ENCODE data around the gene RASL10A. TPM values are rescaled to one million over a fixed set of nuclear protein-coding genes. Genes with fewer than 3 reads are reported as not detected.

Gene RASL10A
- total and polyA plus RNA-seq, 2 donors, result 0.47 to 7.8 TPM

DNA sequence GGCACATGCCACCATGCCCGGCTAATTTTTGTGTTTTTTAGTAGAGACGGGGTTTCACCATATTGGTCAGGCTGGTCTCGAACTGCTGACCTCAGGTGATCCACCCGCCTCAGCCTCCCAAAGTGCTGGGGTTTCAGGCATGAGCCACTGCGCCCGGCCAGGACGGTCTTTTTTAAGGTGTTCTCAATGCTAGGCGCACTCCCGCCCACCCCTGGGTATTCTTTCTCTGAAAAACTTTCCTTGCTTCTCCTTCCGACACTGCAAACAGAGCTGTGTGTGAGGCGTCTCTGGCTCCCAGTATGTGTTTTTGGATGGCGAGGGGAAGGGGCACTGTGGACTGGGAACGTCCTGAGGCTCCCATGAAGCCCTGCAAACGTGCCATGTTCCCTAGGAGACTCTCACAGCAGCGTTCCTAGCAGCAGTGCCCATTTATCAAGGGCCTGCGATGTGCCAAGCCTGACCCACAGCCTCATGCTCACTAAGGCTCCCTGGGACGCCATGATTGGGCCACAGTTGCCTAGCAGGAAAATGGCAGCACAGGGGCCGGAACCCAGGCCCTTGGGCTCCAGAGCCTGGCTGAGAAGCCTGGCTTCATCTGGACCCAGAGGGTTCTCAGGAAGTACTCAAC lies 2.4 kb upstream of the RASL10A start:
- WGBS, result 97% methylated on average over 18 of the region's 18 CpGs
- Histone ChIP-seq H3K4me3 (ENCODE audit: low read length in 2 of 2) (no peak overlapping the region), H3K36me3 (ENCODE audit: control insufficient read depth in 2 of 2, insufficient read depth in 2 of 2, low read length in 1 of 2) (no peaks in the 10 kb centered on the region), H3K4me1 (ENCODE audit: control insufficient read depth in 2 of 2, insufficient read depth in 2 of 2, low read length in 2 of 2) (peaks cover 0 to 10% of the 10 kb centered on the region in 2 donors), H3K9me3 (ENCODE audit: control insufficient read depth in 2 of 2, insufficient read depth in 1 of 2, low read length in 1 of 2) (peaks cover 4% of the 10 kb centered on the region in 2 donors), H3K27me3 (ENCODE audit: control insufficient read depth in 2 of 2, insufficient read depth in 1 of 2, low read length in 1 of 2) (peaks cover 45 to 48% of the 10 kb centered on the region in 2 donors), H3K27ac (ENCODE audit: low read depth in 1 of 2, low read length in 1 of 2) (no peak overlapping the region)
- no peak for DNase-seq (ENCODE audit: low read depth in 6 of 9, low spot score in 9 of 9)

DNA sequence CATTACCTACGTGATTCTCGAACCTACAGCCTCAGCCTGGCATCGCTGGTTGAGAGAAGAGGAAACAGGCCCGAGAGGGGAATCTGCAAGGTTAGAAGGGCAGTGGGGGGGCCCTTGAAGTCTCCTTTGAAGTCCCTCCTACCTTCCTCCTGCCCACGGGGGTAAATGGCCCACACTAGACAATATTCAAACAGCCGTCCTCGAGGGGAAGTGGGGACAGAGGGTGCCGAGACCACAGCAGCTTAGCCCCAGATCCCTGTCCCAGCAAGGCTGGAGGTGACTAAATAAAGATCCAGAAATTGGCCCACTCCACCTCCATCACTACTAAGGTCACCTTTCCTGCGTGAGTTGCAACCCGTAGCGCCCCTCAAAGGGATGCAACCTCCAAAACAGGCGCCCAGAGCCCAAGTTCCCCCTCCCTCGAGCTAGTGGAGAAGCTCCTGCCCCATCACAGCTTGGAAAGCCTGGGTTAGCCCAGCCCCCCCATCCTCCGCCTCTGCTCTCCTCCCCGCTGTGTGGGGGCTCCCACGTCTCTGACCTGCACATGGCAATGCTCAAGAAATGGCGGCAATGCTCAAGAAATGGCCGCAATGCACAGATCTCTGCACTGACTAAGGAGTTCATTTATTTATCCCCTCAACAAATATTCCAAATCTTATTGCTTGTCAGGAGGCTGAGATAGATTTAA lies 788 bp upstream of the RASL10A start:
- DNase-seq (ENCODE audit: low read depth in 6 of 9, low spot score in 9 of 9), result no peak
- H3K27ac ChIP-seq (ENCODE audit: low read depth in 1 of 2, low read length in 1 of 2), result no peak overlapping the region
- H3K4me3 ChIP-seq (ENCODE audit: low read length in 2 of 2), result no peak overlapping the region
- peaks cover 59 to 63% of the 10 kb centered on the region in 2 donors for H3K27me3 ChIP-seq (ENCODE audit: control insufficient read depth in 2 of 2, insufficient read depth in 1 of 2, low read length in 1 of 2)
- 59% methylated on average over 18 of the region's 18 CpGs for WGBS
- H3K9me3 ChIP-seq (ENCODE audit: control insufficient read depth in 2 of 2, insufficient read depth in 1 of 2, low read length in 1 of 2), result peaks cover 4 to 5% of the 10 kb centered on the region in 2 donors
- no peaks in the 10 kb centered on the region for H3K36me3 ChIP-seq (ENCODE audit: control insufficient read depth in 2 of 2, insufficient read depth in 2 of 2, low read length in 1 of 2)
- H3K4me1 ChIP-seq (ENCODE audit: control insufficient read depth in 2 of 2, insufficient read depth in 2 of 2, low read length in 2 of 2), result peaks cover 0 to 10% of the 10 kb centered on the region in 2 donors

DNA sequence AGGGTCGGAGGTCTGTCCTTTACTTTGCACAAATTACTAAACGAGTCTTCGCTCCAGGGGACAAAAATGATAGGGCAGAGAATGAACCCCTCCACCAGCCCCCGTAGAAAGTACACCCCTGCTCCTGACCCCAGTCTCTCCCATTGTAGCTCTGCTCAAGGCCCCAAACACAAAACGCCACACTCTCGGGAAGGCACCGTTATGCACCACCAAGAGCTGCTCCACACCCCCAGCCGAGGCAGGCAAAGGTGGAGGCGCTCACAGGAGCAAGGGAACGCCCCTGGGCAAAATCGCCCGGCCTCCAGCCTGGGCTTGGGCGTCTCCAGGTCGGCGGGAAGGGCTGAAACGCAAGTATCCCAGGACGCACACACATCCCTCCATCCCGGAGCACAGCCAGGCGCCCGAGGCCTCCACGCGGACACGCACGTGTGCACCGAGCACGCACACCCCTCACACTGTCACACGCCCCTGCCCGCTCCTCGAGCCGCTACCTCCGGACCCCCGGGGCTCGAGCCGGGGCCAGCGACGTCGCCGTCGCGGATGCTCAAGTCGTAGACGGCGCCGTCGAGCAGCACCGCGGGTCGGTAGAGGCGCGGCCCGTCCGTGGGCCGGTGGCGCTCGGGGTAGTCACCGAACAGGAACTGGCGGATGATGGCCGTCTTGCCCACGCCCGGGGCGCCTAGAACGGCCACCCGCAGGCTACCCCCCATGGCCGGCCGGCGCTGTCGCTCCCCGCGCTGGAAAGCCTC lies 786 bp downstream of the RASL10A start:
- 5% methylated on average over 69 of the region's 69 CpGs for WGBS
- H3K9me3 ChIP-seq (ENCODE audit: control insufficient read depth in 2 of 2, insufficient read depth in 1 of 2, low read length in 1 of 2), result peaks cover 4 to 5% of the 10 kb centered on the region in 2 donors
- H3K27ac ChIP-seq (ENCODE audit: low read depth in 1 of 2, low read length in 1 of 2), result no peak overlapping the region
- H3K4me3 ChIP-seq (ENCODE audit: low read length in 2 of 2), result peak overlapping the region in 1 of 2 donors; percentile 18
- DNase-seq (ENCODE audit: low read depth in 6 of 9, low spot score in 9 of 9), result no peak
- H3K4me1 ChIP-seq (ENCODE audit: control insufficient read depth in 2 of 2, insufficient read depth in 2 of 2, low read length in 2 of 2), result peaks cover 0 to 18% of the 10 kb centered on the region in 2 donors
- peaks cover 62 to 76% of the 10 kb centered on the region in 2 donors for H3K27me3 ChIP-seq (ENCODE audit: control insufficient read depth in 2 of 2, insufficient read depth in 1 of 2, low read length in 1 of 2)
- H3K36me3 ChIP-seq (ENCODE audit: control insufficient read depth in 2 of 2, insufficient read depth in 2 of 2, low read length in 1 of 2), result no peaks in the 10 kb centered on the region

DNA sequence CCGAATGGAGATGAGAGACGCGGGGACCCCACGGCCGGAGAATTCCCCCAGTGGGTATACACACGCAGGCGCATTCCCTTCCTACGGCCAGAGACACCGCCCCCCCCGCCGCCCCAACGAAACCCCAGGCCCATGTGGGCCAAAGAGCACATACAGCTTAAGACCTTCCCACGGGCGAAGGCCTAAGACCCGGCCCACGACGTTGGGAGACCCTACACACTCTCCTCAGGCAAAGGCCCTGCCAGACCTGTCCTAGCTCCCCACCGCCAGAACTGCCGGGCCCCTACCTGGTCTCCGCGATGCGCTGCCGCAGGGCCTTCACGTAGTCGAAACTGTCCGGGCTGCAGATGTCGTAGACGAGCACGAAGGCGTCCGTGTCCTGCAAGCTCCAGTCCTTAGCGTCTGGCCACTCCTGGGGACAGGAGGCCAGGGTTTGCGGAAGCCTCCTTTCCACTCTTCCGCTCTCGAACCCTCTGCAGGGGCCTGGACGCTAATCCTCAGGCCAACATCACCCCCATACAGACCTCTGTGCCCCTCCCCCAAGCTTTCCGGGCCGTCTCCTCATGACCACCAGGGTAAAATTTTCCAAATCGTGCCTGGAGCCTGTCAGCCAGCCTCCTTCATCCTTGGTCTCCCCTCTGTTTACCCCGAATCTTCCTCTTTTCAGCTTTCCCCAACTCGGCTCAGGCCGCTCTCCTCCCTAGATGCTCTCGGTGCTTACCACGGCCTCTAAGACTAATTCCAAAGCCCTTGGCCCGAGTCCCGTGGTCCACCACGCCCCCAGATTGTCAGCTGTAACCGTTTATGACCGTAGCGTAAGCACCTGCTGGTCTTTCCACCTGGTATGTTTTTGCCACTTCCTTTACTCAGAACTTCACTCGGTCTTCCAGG lies 1.7 kb downstream of the RASL10A start:
- Histone ChIP-seq H3K36me3 (ENCODE audit: control insufficient read depth in 2 of 2, insufficient read depth in 2 of 2, low read length in 1 of 2) (no peaks in the 10 kb centered on the region), H3K4me1 (ENCODE audit: control insufficient read depth in 2 of 2, insufficient read depth in 2 of 2, low read length in 2 of 2) (peaks cover 0 to 18% of the 10 kb centered on the region in 2 donors), H3K27me3 (ENCODE audit: control insufficient read depth in 2 of 2, insufficient read depth in 1 of 2, low read length in 1 of 2) (peaks cover 63 to 85% of the 10 kb centered on the region in 2 donors), H3K27ac (ENCODE audit: low read depth in 1 of 2, low read length in 1 of 2) (no peak overlapping the region), H3K9me3 (ENCODE audit: control insufficient read depth in 2 of 2, insufficient read depth in 1 of 2, low read length in 1 of 2) (peaks cover 4 to 5% of the 10 kb centered on the region in 2 donors), H3K4me3 (ENCODE audit: low read length in 2 of 2) (no peak overlapping the region)
- WGBS, result 28% methylated on average over 51 of the region's 51 CpGs
- no peak for DNase-seq (ENCODE audit: low read depth in 6 of 9, low spot score in 9 of 9)

DNA sequence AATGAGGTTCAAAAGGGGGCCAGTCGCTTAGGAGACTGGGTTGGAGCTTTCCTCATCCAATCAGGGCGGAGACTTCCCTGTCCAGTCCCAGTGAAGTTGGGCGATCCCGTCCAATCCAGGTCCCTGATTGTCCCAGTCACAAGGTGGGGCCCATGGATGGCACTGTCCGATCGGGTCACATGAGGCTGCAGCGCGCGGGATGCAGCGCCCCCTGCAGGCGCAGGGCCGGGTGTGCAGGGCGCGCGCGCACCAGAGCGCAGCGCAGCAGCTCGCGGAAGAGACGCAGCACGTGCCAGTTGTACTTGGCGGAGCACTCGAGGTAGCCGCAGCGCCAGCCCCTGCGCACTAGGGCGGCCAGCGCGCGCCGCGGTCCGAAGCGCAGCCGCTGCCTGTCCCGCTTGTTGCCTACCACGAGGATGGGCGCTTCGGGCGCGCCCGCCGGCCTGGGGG lies 2.3 kb downstream of the RASL10A start:
- no peaks in the 10 kb centered on the region for H3K36me3 ChIP-seq (ENCODE audit: control insufficient read depth in 2 of 2, insufficient read depth in 2 of 2, low read length in 1 of 2)
- peaks cover 4 to 5% of the 10 kb centered on the region in 2 donors for H3K9me3 ChIP-seq (ENCODE audit: control insufficient read depth in 2 of 2, insufficient read depth in 1 of 2, low read length in 1 of 2)
- no peak overlapping the region for H3K27ac ChIP-seq (ENCODE audit: low read depth in 1 of 2, low read length in 1 of 2)
- H3K4me3 ChIP-seq (ENCODE audit: low read length in 2 of 2), result no peak overlapping the region
- WGBS, result 22% methylated on average over 44 of the region's 44 CpGs
- H3K4me1 ChIP-seq (ENCODE audit: control insufficient read depth in 2 of 2, insufficient read depth in 2 of 2, low read length in 2 of 2), result peaks cover 0 to 18% of the 10 kb centered on the region in 2 donors
- peaks cover 68 to 88% of the 10 kb centered on the region in 2 donors for H3K27me3 ChIP-seq (ENCODE audit: control insufficient read depth in 2 of 2, insufficient read depth in 1 of 2, low read length in 1 of 2)
- peak in 2 of 9 donors; percentile 23 for DNase-seq (ENCODE audit: low read depth in 6 of 9, low spot score in 9 of 9)

DNA sequence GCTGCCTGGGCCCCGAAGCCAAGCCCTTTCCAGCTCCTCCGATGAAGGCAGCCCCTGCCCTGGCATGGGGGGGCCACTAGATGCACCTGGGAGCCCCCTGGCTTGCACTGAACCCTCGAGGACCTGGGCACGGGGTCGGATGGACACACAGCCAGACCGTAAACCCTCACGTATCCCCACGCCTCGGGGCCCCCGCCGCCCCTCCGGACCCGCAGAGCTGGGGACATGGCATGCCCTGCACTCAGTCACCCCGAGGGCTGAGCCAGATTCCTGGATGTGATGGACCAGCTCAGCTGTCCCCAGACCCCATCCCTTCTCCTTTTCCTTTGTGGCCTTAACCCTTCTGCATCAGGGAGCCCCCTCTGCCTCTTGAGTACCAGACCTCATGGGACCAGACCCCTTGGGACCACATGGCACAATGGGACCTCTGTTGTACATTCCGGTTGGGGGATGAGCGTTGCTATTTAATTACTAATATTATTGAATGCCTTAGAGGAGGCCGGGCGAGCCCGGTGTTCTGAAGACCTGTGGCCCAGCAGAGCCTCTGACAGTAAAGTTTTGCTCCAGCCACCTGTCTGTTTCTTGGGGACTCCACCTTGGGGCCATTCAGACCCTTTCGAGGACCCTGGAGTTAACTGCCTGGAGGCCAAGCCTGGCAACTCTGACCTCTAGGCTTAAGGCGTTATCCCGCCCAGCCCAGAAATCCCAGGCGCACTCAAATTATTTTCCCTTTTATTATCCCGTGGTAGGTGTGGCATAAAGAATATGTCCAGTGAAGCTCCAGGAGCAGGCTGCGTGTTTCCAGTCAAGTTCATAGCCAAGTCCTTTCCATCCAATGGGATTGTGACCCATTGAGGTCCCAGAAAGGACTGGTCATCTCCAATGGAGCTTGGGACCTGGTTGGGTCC lies 3.0 kb downstream of the RASL10A start:
- Histone ChIP-seq H3K9me3 (ENCODE audit: control insufficient read depth in 2 of 2, insufficient read depth in 1 of 2, low read length in 1 of 2) (peaks cover 4 to 5% of the 10 kb centered on the region in 2 donors), H3K4me1 (ENCODE audit: control insufficient read depth in 2 of 2, insufficient read depth in 2 of 2, low read length in 2 of 2) (peaks cover 0 to 19% of the 10 kb centered on the region in 2 donors), H3K27ac (ENCODE audit: low read depth in 1 of 2, low read length in 1 of 2) (no peak overlapping the region), H3K36me3 (ENCODE audit: control insufficient read depth in 2 of 2, insufficient read depth in 2 of 2, low read length in 1 of 2) (no peaks in the 10 kb centered on the region), H3K27me3 (ENCODE audit: control insufficient read depth in 2 of 2, insufficient read depth in 1 of 2, low read length in 1 of 2) (peaks cover 74 to 95% of the 10 kb centered on the region in 2 donors), H3K4me3 (ENCODE audit: low read length in 2 of 2) (no peak overlapping the region)
- WGBS, result 95% methylated on average over 25 of the region's 25 CpGs
- DNase-seq (ENCODE audit: low read depth in 6 of 9, low spot score in 9 of 9), result no peak

DNA sequence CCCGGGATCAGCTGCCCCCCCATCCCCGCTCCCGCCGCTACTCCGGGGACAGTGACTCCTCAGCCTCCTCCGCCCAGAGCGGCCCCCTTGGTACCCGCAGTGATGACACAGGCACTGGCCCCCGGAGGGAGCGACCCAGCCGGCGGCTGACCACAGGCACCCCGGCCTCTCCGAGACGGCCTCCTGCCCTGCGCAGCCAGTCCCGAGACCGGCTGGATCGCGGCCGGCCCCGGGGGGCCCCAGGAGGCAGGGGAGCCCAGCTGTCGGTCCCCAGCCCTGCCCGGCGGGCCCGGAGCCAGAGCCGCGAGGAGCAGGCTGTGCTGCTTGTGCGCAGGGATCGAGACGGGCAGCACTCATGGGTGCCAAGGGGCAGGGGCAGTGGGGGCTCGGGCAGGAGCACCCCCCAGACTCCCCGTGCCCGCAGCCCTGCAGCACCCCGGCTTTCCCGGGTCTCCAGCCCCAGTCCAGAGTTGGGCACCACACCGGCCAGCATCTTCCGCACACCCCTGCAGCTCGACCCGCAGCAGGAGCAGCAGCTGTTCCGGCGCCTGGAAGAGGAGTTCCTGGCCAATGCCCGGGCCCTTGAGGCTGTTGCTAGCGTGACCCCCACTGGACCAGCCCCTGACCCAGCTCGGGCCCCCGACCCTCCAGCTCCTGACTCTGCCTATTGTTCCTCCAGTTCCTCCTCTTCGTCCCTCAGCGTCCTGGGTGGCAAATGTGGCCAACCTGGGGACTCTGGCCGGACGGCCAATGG lies 3.9 kb downstream of the RASL10A start:
- WGBS, result 91% methylated on average over 50 of the region's 50 CpGs
- peak overlapping the region in 1 of 2 donors; percentile 18 for H3K27ac ChIP-seq (ENCODE audit: low read depth in 1 of 2, low read length in 1 of 2)
- no peak for DNase-seq (ENCODE audit: low read depth in 6 of 9, low spot score in 9 of 9)
- H3K9me3 ChIP-seq (ENCODE audit: control insufficient read depth in 2 of 2, insufficient read depth in 1 of 2, low read length in 1 of 2), result peaks cover 4 to 5% of the 10 kb centered on the region in 2 donors
- peaks cover 0 to 20% of the 10 kb centered on the region in 2 donors for H3K4me1 ChIP-seq (ENCODE audit: control insufficient read depth in 2 of 2, insufficient read depth in 2 of 2, low read length in 2 of 2)
- no peak overlapping the region for H3K4me3 ChIP-seq (ENCODE audit: low read length in 2 of 2)
- no peaks in the 10 kb centered on the region for H3K36me3 ChIP-seq (ENCODE audit: control insufficient read depth in 2 of 2, insufficient read depth in 2 of 2, low read length in 1 of 2)
- H3K27me3 ChIP-seq (ENCODE audit: control insufficient read depth in 2 of 2, insufficient read depth in 1 of 2, low read length in 1 of 2), result peaks cover 75 to 95% of the 10 kb centered on the region in 2 donors
